ENCODE results near the gene KIF7. TPM values are rescaled to one million over a fixed set of nuclear protein-coding genes. Genes with fewer than 3 reads are reported as not detected.

The KIF7 gene
- polyA plus RNA-seq, 1 of the 3 experiments (the other 2 are of a cell fraction), result 12.0 TPM

- H3K4me1 ChIP-seq (ENCODE audit: control insufficient read depth in 1 of 2, insufficient read depth in 2 of 2, low read depth in 1 of 2, low read length in 1 of 2), result peaks cover 0 to 31% of the 10 kb centered on the region in 2 experiments; a peak in 1 of 4 replicates
- no peak overlapping the region for H3K27ac ChIP-seq (ENCODE audit: low read depth in 2 of 2, low read length in 1 of 2)
- H3F3A ChIP-seq (replicated peaks; ENCODE audit: insufficient read depth), result peaks cover 7% of the 10 kb centered on the region
- no peaks in the 10 kb centered on the region for H3K36me3 ChIP-seq (replicated peaks in 1 of 2; ENCODE audit: control insufficient read depth in 1 of 2, insufficient read depth in 2 of 2, low read length in 1 of 2)
- no peak overlapping the region for H3K4me2 ChIP-seq
- POLR2A ChIA-PET, result no interaction called here
- H3K9me2 ChIP-seq, result no peaks in the 10 kb centered on the region
- H3K4me3 ChIP-seq (ENCODE audit: low read depth in 2 of 2, low read length in 1 of 2), result no peak overlapping the region
- H2AFZ ChIP-seq (ENCODE audit: low read depth), result no peak overlapping the region
- no peaks in the 10 kb centered on the region for H4K20me1 ChIP-seq (ENCODE audit: insufficient read depth)
- WGBS (ENCODE audit: low lambda C conversion rate), result 76% methylated on average over 9 of the region's 9 CpGs
- H3K79me2 ChIP-seq (ENCODE audit: insufficient read depth), result no peaks in the 10 kb centered on the region
- H3K9ac ChIP-seq, result no peak overlapping the region
- no peak for DNase-seq
- H3K27me3 ChIP-seq (ENCODE audit: insufficient read depth), result no peaks in the 10 kb centered on the region
- H3K9me3 ChIP-seq, result no peaks in the 10 kb centered on the region
- TF ChIP-seq IRF3 (IDR thresholded peaks at IDR 0.05; ENCODE audit: low read depth, low read length), result no peak
- no peak for TF ChIP-seq RCOR1 (IDR thresholded peaks at IDR 0.05; ENCODE audit: low read length)
- no peak for TF ChIP-seq FOXM1 (IDR thresholded peaks at IDR 0.05; ENCODE audit: low read depth)
- no peak for TF ChIP-seq EP300 (IDR thresholded peaks at IDR 0.05; ENCODE audit: borderline replicate concordance in 1 of 2, low read depth in 1 of 2, low read length in 1 of 2)
- TF ChIP-seq EZH2phosphoT487 (IDR thresholded peaks at IDR 0.05; ENCODE audit: borderline replicate concordance, low read depth), result no peak
- TF ChIP-seq POLR2AphosphoS5 (IDR thresholded peaks at IDR 0.05; ENCODE audit: low read depth, low read length), result no peak
- TF ChIP-seq TEAD4 (IDR thresholded peaks at IDR 0.05; ENCODE audit: borderline replicate concordance, insufficient read depth), result no peak
- TF ChIP-seq NFIC (IDR thresholded peaks at IDR 0.05; ENCODE audit: borderline replicate concordance), result no peak
- no peak for TF ChIP-seq ELF1 (IDR thresholded peaks at IDR 0.05)
- TF ChIP-seq PBX3 (IDR thresholded peaks at IDR 0.05), result no peak
- no peak for TF ChIP-seq FOXJ3 (CRISPR knock-in tag; IDR thresholded peaks at IDR 0.05)
- TF ChIP-seq GATA2 (CRISPR knock-in tag; IDR thresholded peaks at IDR 0.05), result no peak
- no peak for TF ChIP-seq RFX5 (IDR thresholded peaks at IDR 0.05; ENCODE audit: low read length)
- TF ChIP-seq ZBTB33 (IDR thresholded peaks at IDR 0.05; ENCODE audit: borderline replicate concordance, low read depth), result no peak
- no peak for TF ChIP-seq MAX (IDR thresholded peaks at IDR 0.05; ENCODE audit: low read depth)
- TF ChIP-seq MXI1 (IDR thresholded peaks at IDR 0.05; ENCODE audit: low read depth, low read length), result no peak
- TF ChIP-seq TCF12 (IDR thresholded peaks at IDR 0.05), result no peak
- CTCF ChIA-PET, result interaction anchor here (1.7 to 5.4 kb wide), 2 partner anchors 22 kb away, joined by 8 to 36 read pairs; no protein-coding TSS in a partner anchor
These were observed 14.1 kb upstream of the KIF7 start for GRCh38 chr15:89669309-89669865.

Data from SK-N-SH (cell line).